GM10266 (cell line): ENCODE data around the gene MTCL1.

Experiments used
- DNase-seq: peaks from one replicate; pipeline ENCODE4 v3.0.0; 2012; ENCODE audit errors: extremely low spot score
- CTCF ChIP-seq: IDR thresholded peaks from 2 replicates; pipeline ENCODE4 v1.5.1; 2012; ENCODE audit warnings: mild to moderate bottlenecking, low read depth; ENCODE audit not compliant: control insufficient read depth, insufficient read depth; ENCODE audit errors: missing control alignments

The MTCL1 gene

GRCh38 chr18:8705961-8706790 lies 820 bp downstream of the MTCL1 start:
- no peak for TF ChIP-seq CTCF
- DNase-seq, result peak; percentile 62

- TF ChIP-seq CTCF, result no peak
- peak; percentile 42 for DNase-seq
Observed at GRCh38 chr18:8706791-8707555, 1.6 kb downstream of the MTCL1 start.

- no peak for TF ChIP-seq CTCF
Observed at GRCh38 chr18:8707556-8708300, 2.4 kb downstream of the MTCL1 start.

GRCh38 chr18:8708670-8709069 lies 3.3 kb downstream of the MTCL1 start:
- DNase-seq, result no peak
- TF ChIP-seq CTCF, result no peak

More at GRCh38 chr18:8707556-8708300, 2.4 kb downstream of the MTCL1 start:
- DNase-seq, result no peak

- no peak for DNase-seq
- TF ChIP-seq CTCF, result no peak
Observed at GRCh38 chr18:8709248-8710059, 4.1 kb downstream of the MTCL1 start.

GRCh38 chr18:8711736-8712135 lies 6.4 kb downstream of the MTCL1 start:
- no peak for TF ChIP-seq CTCF

More at GRCh38 chr18:8711736-8712135, 6.4 kb downstream of the MTCL1 start:
- DNase-seq, result no peak
